Gastrocnemius medialis (tissue), 4 donors: ENCODE results near the gene GAMT.

ENCODE experiments used
- POLR2A ChIP-seq, 2 donors: fragments of 450-650 bp; IDR thresholded peaks; one replicate each; pipeline ENCODE4 v1.6.1; 2017; ENCODE audit warnings: antibody characterized with exemption in 2 of 2, mild to moderate bottlenecking in 2 of 2, moderate library complexity in 2 of 2
- TF ChIP-seq, protein P1 (sequence below), 5 experiments: fragments of 450-650 bp in 3 of 5; fragments of 200-600 bp in 2 of 5; sonication (generic) in 2 of 5; IDR thresholded peaks in 4 of 5; conservative IDR thresholded peaks in 1 of 5; 1 replicate in 4 of 5; 2 replicates in 1 of 5; pipeline ENCODE4 v1.5.1; 2016 to 2019; ENCODE audit warnings: antibody characterized with exemption in 5 of 5, mild to moderate bottlenecking in 3 of 5, moderate library complexity in 3 of 5

- TF ChIP-seq, protein P1, sequence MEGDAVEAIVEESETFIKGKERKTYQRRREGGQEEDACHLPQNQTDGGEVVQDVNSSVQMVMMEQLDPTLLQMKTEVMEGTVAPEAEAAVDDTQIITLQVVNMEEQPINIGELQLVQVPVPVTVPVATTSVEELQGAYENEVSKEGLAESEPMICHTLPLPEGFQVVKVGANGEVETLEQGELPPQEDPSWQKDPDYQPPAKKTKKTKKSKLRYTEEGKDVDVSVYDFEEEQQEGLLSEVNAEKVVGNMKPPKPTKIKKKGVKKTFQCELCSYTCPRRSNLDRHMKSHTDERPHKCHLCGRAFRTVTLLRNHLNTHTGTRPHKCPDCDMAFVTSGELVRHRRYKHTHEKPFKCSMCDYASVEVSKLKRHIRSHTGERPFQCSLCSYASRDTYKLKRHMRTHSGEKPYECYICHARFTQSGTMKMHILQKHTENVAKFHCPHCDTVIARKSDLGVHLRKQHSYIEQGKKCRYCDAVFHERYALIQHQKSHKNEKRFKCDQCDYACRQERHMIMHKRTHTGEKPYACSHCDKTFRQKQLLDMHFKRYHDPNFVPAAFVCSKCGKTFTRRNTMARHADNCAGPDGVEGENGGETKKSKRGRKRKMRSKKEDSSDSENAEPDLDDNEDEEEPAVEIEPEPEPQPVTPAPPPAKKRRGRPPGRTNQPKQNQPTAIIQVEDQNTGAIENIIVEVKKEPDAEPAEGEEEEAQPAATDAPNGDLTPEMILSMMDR (IDR thresholded peaks at IDR 0.05 in 4 of 5, conservative IDR thresholded peaks at IDR 0.05 in 1 of 5): no peak
- no peak for TF ChIP-seq POLR2A (IDR thresholded peaks at IDR 0.05)
Measured at GRCh38 chr19:1389033-1389940, 12.1 kb downstream of the GAMT start.
